ENCODE results near the gene SLC26A1. TPM values are rescaled to one million over a fixed set of nuclear protein-coding genes. Genes with fewer than 3 reads are reported as not detected.
"Not testable (repeated sequence)": the region's sequence is repeated elsewhere in the genome, so short reads cannot be mapped to it uniquely, and the experiment has no call there.

SLC26A1 gene
- total RNA-seq, 2 experiments from 2014 or later: 0.45 TPM; not detected in 1

GRCh38 chr4:999240-999863, 6.1 kb upstream of the SLC26A1 start:
- peaks cover 38% of the 10 kb centered on the region for H3K27me3 Mint-ChIP-seq (ENCODE audit: low read depth)
- ATAC-seq; H3K9me3 Mint-ChIP-seq (ENCODE audit: insufficient read depth); H3K27ac Mint-ChIP-seq; H3K36me3 Mint-ChIP-seq (ENCODE audit: low read depth); DNase-seq; H3K4me3 Mint-ChIP-seq; H3K4me1 Mint-ChIP-seq (ENCODE audit: low read depth); POLR2A ChIA-PET: not testable (repeated sequence)
- CTCF ChIA-PET: interaction anchor here (1.2 kb wide), 1 partner anchor 12 kb away, joined by 3 read pairs; the partner anchor contains the start of gene IDUA

- CTCF ChIA-PET: interaction anchor here (1.2 kb wide), 1 partner anchor 11 kb away, joined by 3 read pairs; the partner anchor contains the start of gene IDUA
- no peak overlapping the region for H3K4me3 Mint-ChIP-seq
Observed at GRCh38 chr4:998096-998691, 5.0 kb upstream of the SLC26A1 start.

GRCh38 chr4:997375-998071, 4.3 kb upstream of the SLC26A1 start:
- ChIA-PET POLR2A (no interaction called here), CTCF (no interaction called here)
- no peak overlapping the region for H3K27ac Mint-ChIP-seq
- H3K27me3 Mint-ChIP-seq (ENCODE audit: low read depth): peaks cover 31% of the 10 kb centered on the region
- DNase-seq (no peak), ATAC-seq (no peak)
- no peaks in the 10 kb centered on the region for H3K36me3 Mint-ChIP-seq (ENCODE audit: low read depth)
- H3K9me3 Mint-ChIP-seq (ENCODE audit: insufficient read depth): no peaks in the 10 kb centered on the region
- H3K4me1 Mint-ChIP-seq (ENCODE audit: low read depth): no peaks in the 10 kb centered on the region
- H3K4me3 Mint-ChIP-seq: no peak overlapping the region

More at GRCh38 chr4:998096-998691, 5.0 kb upstream of the SLC26A1 start:
- POLR2A ChIA-PET: no interaction called here
- no peaks in the 10 kb centered on the region for H3K4me1 Mint-ChIP-seq (ENCODE audit: low read depth)
- no peak for ATAC-seq
- no peak overlapping the region for H3K27ac Mint-ChIP-seq
- H3K9me3 Mint-ChIP-seq (ENCODE audit: insufficient read depth): no peaks in the 10 kb centered on the region
- H3K36me3 Mint-ChIP-seq (ENCODE audit: low read depth): no peaks in the 10 kb centered on the region
- peaks cover 31% of the 10 kb centered on the region for H3K27me3 Mint-ChIP-seq (ENCODE audit: low read depth)
- no peak for DNase-seq

- ChIA-PET CTCF (no interaction called here), POLR2A (no interaction called here)
- ATAC-seq: no peak
- no peaks in the 10 kb centered on the region for H3K9me3 Mint-ChIP-seq (ENCODE audit: insufficient read depth)
- no peak for DNase-seq
- H3K27me3 Mint-ChIP-seq (ENCODE audit: low read depth): peaks cover 29% of the 10 kb centered on the region
- no peak overlapping the region for H3K27ac Mint-ChIP-seq
- H3K36me3 Mint-ChIP-seq (ENCODE audit: low read depth): no peaks in the 10 kb centered on the region
- H3K4me1 Mint-ChIP-seq (ENCODE audit: low read depth): no peaks in the 10 kb centered on the region
- H3K4me3 Mint-ChIP-seq: no peak overlapping the region
Observed at GRCh38 chr4:996997-997374, 3.8 kb upstream of the SLC26A1 start.

- H3K4me3 Mint-ChIP-seq: no peak overlapping the region
- DNase-seq (no peak), ATAC-seq (no peak)
- ChIA-PET POLR2A (no interaction called here), CTCF (no interaction called here)
- H3K27me3 Mint-ChIP-seq (ENCODE audit: low read depth): peaks cover 23% of the 10 kb centered on the region
- no peak overlapping the region for H3K27ac Mint-ChIP-seq
- H3K9me3 Mint-ChIP-seq (ENCODE audit: insufficient read depth): no peaks in the 10 kb centered on the region
- H3K4me1 Mint-ChIP-seq (ENCODE audit: low read depth): no peaks in the 10 kb centered on the region
- H3K36me3 Mint-ChIP-seq (ENCODE audit: low read depth): no peaks in the 10 kb centered on the region
Observed at GRCh38 chr4:996030-996996, 3.1 kb upstream of the SLC26A1 start.

- Mint-ChIP-seq H3K27ac (no peak overlapping the region), H3K27me3 (ENCODE audit: low read depth) (peaks cover 19% of the 10 kb centered on the region), H3K36me3 (ENCODE audit: low read depth) (no peaks in the 10 kb centered on the region), H3K9me3 (ENCODE audit: insufficient read depth) (no peaks in the 10 kb centered on the region), H3K4me1 (ENCODE audit: low read depth) (no peaks in the 10 kb centered on the region), H3K4me3 (no peak overlapping the region)
- no peak for DNase-seq
- ATAC-seq: no peak
- ChIA-PET POLR2A (no interaction called here), CTCF (no interaction called here)
Observed at GRCh38 chr4:995311-996026, 2.3 kb upstream of the SLC26A1 start.

GRCh38 chr4:992297-993110, 700 bp downstream of the SLC26A1 start:
- Mint-ChIP-seq H3K27me3 (ENCODE audit: low read depth) (peaks cover 6% of the 10 kb centered on the region), H3K36me3 (ENCODE audit: low read depth) (no peaks in the 10 kb centered on the region), H3K4me3 (no peak overlapping the region), H3K9me3 (ENCODE audit: insufficient read depth) (no peaks in the 10 kb centered on the region), H3K27ac (no peak overlapping the region), H3K4me1 (ENCODE audit: low read depth) (peaks cover 7% of the 10 kb centered on the region)
- no peak for ATAC-seq
- CTCF ChIA-PET: no interaction called here
- POLR2A ChIA-PET: no interaction called here
- DNase-seq: no peak

GRCh38 chr4:991451-992296, 1.5 kb downstream of the SLC26A1 start:
- Mint-ChIP-seq H3K27me3 (ENCODE audit: low read depth) (peaks cover 3% of the 10 kb centered on the region), H3K27ac (no peak overlapping the region), H3K4me3 (no peak overlapping the region), H3K36me3 (ENCODE audit: low read depth) (no peaks in the 10 kb centered on the region), H3K9me3 (ENCODE audit: insufficient read depth) (no peaks in the 10 kb centered on the region), H3K4me1 (ENCODE audit: low read depth) (peaks cover 9% of the 10 kb centered on the region)
- no peak for ATAC-seq
- CTCF ChIA-PET: no interaction called here
- DNase-seq: no peak
- POLR2A ChIA-PET: no interaction called here

- ATAC-seq (no peak), DNase-seq (no peak)
- Mint-ChIP-seq H3K27me3 (ENCODE audit: low read depth) (peaks cover 3% of the 10 kb centered on the region), H3K27ac (no peak overlapping the region), H3K4me3 (no peak overlapping the region), H3K36me3 (ENCODE audit: low read depth) (no peaks in the 10 kb centered on the region), H3K9me3 (ENCODE audit: insufficient read depth) (no peaks in the 10 kb centered on the region), H3K4me1 (ENCODE audit: low read depth) (peaks cover 14% of the 10 kb centered on the region)
- POLR2A ChIA-PET: no interaction called here
- CTCF ChIA-PET: no interaction called here
Observed at GRCh38 chr4:990746-991367, 2.3 kb downstream of the SLC26A1 start.
